H1 (cell line): Measurements from ENCODE around the gene FSIP1.

Experiments used
- EP300 ChIP-seq, 2 experiments: IDR thresholded peaks; 1 replicate in 1 of 2; 2 replicates in 1 of 2; pipeline ENCODE4 v1.6.1; 2011 to 2012; ENCODE audit warnings: low read depth in 2 of 2, low read length in 2 of 2, mild to moderate bottlenecking in 2 of 2, borderline replicate concordance in 1 of 2, inconsistent platforms in 1 of 2, moderate library complexity in 1 of 2
- HDAC2 ChIP-seq, 2 experiments: fragments of 300-600 bp in 1 of 2; sonication (generic) in 1 of 2; IDR thresholded peaks; 2 replicates each; pipeline ENCODE4 v1.6.1; 2011 to 2012; ENCODE audit warnings: low read depth in 2 of 2, low read length in 2 of 2, mild to moderate bottlenecking in 2 of 2, moderate library complexity in 2 of 2, borderline replicate concordance in 1 of 2, inconsistent platforms in 1 of 2
- POLR2AphosphoS5 ChIP-seq: IDR thresholded peaks from 2 replicates; pipeline ENCODE4 v1.6.1; 2011; ENCODE audit warnings: low read depth, low read length
- SIN3A ChIP-seq, 2 experiments: IDR thresholded peaks in 1 of 2; conservative IDR thresholded peaks in 1 of 2; 2 replicates each; pipeline ENCODE4 v1.6.1; 2011 to 2012; ENCODE audit warnings: low read length in 2 of 2, improper control_type of control experiment in 1 of 2, low read depth in 1 of 2, mild to moderate bottlenecking in 1 of 2
- TF ChIP-seq, protein P1 (sequence below), 3 experiments: IDR thresholded peaks; 1 replicate in 2 of 3; 2 replicates in 1 of 3; pipeline versions ENCODE4 v1.5.1 to v1.6.1; 2011; ENCODE audit warnings: low read length in 3 of 3, mild to moderate bottlenecking in 3 of 3, inconsistent platforms in 2 of 3, low read depth in 1 of 3, moderate library complexity in 1 of 3; ENCODE audit not compliant: insufficient read depth in 1 of 3; ENCODE audit errors: control extremely low read depth in 1 of 3
- TF ChIP-seq, protein P2 (sequence below): IDR thresholded peaks from 2 replicates; pipeline ENCODE4 v1.6.1; 2012; ENCODE audit warnings: low read length, inconsistent platforms

- TF ChIP-seq, protein P1, sequence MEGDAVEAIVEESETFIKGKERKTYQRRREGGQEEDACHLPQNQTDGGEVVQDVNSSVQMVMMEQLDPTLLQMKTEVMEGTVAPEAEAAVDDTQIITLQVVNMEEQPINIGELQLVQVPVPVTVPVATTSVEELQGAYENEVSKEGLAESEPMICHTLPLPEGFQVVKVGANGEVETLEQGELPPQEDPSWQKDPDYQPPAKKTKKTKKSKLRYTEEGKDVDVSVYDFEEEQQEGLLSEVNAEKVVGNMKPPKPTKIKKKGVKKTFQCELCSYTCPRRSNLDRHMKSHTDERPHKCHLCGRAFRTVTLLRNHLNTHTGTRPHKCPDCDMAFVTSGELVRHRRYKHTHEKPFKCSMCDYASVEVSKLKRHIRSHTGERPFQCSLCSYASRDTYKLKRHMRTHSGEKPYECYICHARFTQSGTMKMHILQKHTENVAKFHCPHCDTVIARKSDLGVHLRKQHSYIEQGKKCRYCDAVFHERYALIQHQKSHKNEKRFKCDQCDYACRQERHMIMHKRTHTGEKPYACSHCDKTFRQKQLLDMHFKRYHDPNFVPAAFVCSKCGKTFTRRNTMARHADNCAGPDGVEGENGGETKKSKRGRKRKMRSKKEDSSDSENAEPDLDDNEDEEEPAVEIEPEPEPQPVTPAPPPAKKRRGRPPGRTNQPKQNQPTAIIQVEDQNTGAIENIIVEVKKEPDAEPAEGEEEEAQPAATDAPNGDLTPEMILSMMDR (IDR thresholded peaks at IDR 0.05; ENCODE audit: control extremely low read depth in 1 of 3, insufficient read depth in 1 of 3, low read depth in 1 of 3, low read length in 3 of 3) = no peak
- TF ChIP-seq HDAC2 (IDR thresholded peaks at IDR 0.05; ENCODE audit: borderline replicate concordance in 1 of 2, low read depth in 2 of 2, low read length in 2 of 2) (no peak), EP300 (IDR thresholded peaks at IDR 0.05; ENCODE audit: borderline replicate concordance in 1 of 2, low read depth in 2 of 2, low read length in 2 of 2) (no peak), SIN3A (conservative IDR thresholded peaks at IDR 0.05 in 1 of 2, IDR thresholded peaks at IDR 0.05 in 1 of 2; ENCODE audit: low read depth in 1 of 2, low read length in 2 of 2) (no peak), POLR2AphosphoS5 (no peak)
- TF ChIP-seq, protein P2, sequence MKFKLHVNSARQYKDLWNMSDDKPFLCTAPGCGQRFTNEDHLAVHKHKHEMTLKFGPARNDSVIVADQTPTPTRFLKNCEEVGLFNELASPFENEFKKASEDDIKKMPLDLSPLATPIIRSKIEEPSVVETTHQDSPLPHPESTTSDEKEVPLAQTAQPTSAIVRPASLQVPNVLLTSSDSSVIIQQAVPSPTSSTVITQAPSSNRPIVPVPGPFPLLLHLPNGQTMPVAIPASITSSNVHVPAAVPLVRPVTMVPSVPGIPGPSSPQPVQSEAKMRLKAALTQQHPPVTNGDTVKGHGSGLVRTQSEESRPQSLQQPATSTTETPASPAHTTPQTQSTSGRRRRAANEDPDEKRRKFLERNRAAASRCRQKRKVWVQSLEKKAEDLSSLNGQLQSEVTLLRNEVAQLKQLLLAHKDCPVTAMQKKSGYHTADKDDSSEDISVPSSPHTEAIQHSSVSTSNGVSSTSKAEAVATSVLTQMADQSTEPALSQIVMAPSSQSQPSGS = no peak
These were observed 174.2 kb downstream of the FSIP1 start for GRCh38 chr15:39608185-39609139.
